ENCODE data around the gene CCDC167. TPM values are rescaled to one million over a fixed set of nuclear protein-coding genes. Genes with fewer than 3 reads are reported as not detected.

The CCDC167 gene
- polyA plus RNA-seq, 1 donor from 2014 or later, result 207 TPM

DNA sequence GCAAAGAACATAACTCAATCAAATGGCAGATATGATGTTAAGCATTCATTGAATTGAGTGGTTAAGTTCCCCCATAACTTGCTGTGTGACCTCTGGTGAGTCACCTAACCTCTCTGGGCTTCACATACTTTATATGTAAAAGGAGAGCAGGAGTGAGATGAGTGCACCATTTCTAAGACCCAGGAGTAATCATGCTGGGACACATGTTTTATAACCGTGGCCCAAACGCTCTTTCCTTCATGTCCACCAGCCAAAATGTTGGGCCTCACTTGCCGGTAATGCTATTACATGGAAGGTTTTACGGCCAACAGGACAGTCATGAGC is 40.3 kb upstream of the CCDC167 start:
- Histone ChIP-seq H3K9me3 (ENCODE audit: low read length) (no peaks in the 10 kb centered on the region), H3K27me3 (ENCODE audit: insufficient read depth, low read depth, low read length) (peaks cover 22% of the 10 kb centered on the region), H3K36me3 (ENCODE audit: insufficient read depth, low read length) (no peaks in the 10 kb centered on the region), H2AFZ (ENCODE audit: low read depth, low read length) (no peak overlapping the region), H3F3A (ENCODE audit: insufficient read depth, low read length, poor library complexity, severe bottlenecking) (peaks cover 4% of the 10 kb centered on the region), H3K9ac (ENCODE audit: low read length) (no peak overlapping the region), H3K79me2 (replicated peaks; ENCODE audit: insufficient read depth, low read length) (no peaks in the 10 kb centered on the region), H3K9me2 (ENCODE audit: insufficient read depth, low read length) (no peaks in the 10 kb centered on the region), H3K4me2 (ENCODE audit: low read length) (no peak overlapping the region), H4K20me1 (ENCODE audit: insufficient read depth) (no peaks in the 10 kb centered on the region), H3K27ac (ENCODE audit: low read length) (no peak overlapping the region), H3K4me3 (ENCODE audit: low read length) (no peak overlapping the region)
- TF ChIP-seq, protein P1, sequence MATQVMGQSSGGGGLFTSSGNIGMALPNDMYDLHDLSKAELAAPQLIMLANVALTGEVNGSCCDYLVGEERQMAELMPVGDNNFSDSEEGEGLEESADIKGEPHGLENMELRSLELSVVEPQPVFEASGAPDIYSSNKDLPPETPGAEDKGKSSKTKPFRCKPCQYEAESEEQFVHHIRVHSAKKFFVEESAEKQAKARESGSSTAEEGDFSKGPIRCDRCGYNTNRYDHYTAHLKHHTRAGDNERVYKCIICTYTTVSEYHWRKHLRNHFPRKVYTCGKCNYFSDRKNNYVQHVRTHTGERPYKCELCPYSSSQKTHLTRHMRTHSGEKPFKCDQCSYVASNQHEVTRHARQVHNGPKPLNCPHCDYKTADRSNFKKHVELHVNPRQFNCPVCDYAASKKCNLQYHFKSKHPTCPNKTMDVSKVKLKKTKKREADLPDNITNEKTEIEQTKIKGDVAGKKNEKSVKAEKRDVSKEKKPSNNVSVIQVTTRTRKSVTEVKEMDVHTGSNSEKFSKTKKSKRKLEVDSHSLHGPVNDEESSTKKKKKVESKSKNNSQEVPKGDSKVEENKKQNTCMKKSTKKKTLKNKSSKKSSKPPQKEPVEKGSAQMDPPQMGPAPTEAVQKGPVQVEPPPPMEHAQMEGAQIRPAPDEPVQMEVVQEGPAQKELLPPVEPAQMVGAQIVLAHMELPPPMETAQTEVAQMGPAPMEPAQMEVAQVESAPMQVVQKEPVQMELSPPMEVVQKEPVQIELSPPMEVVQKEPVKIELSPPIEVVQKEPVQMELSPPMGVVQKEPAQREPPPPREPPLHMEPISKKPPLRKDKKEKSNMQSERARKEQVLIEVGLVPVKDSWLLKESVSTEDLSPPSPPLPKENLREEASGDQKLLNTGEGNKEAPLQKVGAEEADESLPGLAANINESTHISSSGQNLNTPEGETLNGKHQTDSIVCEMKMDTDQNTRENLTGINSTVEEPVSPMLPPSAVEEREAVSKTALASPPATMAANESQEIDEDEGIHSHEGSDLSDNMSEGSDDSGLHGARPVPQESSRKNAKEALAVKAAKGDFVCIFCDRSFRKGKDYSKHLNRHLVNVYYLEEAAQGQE (IDR thresholded peaks at IDR 0.05; ENCODE audit: borderline replicate concordance), result no peak
- TF ChIP-seq TAF1 (IDR thresholded peaks at IDR 0.05; ENCODE audit: low read depth) (no peak), MXI1 (conservative IDR thresholded peaks at IDR 0.05; ENCODE audit: poor library complexity, severe bottlenecking) (no peak), SMC3 (conservative IDR thresholded peaks at IDR 0.05; ENCODE audit: poor library complexity) (no peak), EZH2 (IDR thresholded peaks at IDR 0.05; ENCODE audit: borderline replicate concordance, insufficient read depth, low read length, poor library complexity, severe bottlenecking) (no peak), RAD21 (conservative IDR thresholded peaks at IDR 0.05) (no peak), POLR2AphosphoS5 (IDR thresholded peaks at IDR 0.05) (no peak), EP300 (conservative IDR thresholded peaks at IDR 0.05; ENCODE audit: poor library complexity, severe bottlenecking) (no peak)
- TF ChIP-seq, protein P2, sequence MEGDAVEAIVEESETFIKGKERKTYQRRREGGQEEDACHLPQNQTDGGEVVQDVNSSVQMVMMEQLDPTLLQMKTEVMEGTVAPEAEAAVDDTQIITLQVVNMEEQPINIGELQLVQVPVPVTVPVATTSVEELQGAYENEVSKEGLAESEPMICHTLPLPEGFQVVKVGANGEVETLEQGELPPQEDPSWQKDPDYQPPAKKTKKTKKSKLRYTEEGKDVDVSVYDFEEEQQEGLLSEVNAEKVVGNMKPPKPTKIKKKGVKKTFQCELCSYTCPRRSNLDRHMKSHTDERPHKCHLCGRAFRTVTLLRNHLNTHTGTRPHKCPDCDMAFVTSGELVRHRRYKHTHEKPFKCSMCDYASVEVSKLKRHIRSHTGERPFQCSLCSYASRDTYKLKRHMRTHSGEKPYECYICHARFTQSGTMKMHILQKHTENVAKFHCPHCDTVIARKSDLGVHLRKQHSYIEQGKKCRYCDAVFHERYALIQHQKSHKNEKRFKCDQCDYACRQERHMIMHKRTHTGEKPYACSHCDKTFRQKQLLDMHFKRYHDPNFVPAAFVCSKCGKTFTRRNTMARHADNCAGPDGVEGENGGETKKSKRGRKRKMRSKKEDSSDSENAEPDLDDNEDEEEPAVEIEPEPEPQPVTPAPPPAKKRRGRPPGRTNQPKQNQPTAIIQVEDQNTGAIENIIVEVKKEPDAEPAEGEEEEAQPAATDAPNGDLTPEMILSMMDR (IDR thresholded peaks at IDR 0.05; ENCODE audit: poor library complexity, severe bottlenecking), result no peak

DNA sequence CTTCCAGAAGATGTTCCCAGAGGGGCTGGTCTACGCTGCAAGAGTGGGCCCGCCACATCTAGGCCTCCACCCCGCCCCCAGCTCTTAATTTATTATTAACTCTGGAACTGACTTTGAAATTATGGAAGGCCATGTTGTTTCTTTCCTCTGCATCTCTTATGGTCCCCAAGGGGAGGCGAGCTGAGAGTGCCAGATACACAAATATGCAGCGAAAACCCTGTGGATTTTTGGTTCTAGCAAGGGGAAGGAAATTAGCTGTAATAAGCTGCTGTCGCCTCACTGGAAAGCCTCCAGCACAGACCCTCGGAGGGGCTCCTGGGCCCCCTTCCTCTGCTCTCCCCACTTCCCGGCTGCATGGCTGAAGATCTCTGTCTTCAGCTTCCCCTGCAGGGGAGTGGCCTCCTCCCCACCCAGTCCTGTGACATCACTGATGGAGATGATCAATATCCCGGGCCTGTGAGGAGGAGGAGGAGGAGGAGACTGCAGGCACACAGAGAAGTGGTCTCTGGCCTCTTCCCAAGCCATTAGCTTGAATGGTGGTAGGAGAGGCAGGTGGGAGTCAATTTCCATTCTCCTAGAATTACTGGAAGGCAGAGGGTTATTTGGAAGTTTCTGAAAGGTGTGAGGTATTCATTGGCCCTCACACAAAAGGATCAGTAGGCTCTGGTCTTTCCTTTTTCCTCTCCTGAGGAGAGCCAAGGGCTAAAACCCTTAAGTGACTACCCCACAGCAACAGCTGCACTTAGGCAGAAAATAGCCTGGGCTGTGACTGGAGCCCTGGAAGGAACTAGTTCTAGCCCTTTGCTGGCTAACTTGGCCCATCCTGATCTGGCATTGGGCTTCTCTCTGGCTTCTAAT is 39.7 kb upstream of the CCDC167 start:
- TF ChIP-seq MXI1 (conservative IDR thresholded peaks at IDR 0.05; ENCODE audit: poor library complexity, severe bottlenecking) (no peak), TAF1 (IDR thresholded peaks at IDR 0.05; ENCODE audit: low read depth) (no peak), EP300 (conservative IDR thresholded peaks at IDR 0.05; ENCODE audit: poor library complexity, severe bottlenecking) (no peak), POLR2AphosphoS5 (IDR thresholded peaks at IDR 0.05) (no peak), EZH2 (IDR thresholded peaks at IDR 0.05; ENCODE audit: borderline replicate concordance, insufficient read depth, low read length, poor library complexity, severe bottlenecking) (no peak), RAD21 (conservative IDR thresholded peaks at IDR 0.05) (no peak), SMC3 (conservative IDR thresholded peaks at IDR 0.05; ENCODE audit: poor library complexity) (no peak)
- TF ChIP-seq, protein P1 (IDR thresholded peaks at IDR 0.05; ENCODE audit: borderline replicate concordance), result no peak
- TF ChIP-seq, protein P2 (IDR thresholded peaks at IDR 0.05; ENCODE audit: poor library complexity, severe bottlenecking), result no peak
- Histone ChIP-seq H3F3A (ENCODE audit: insufficient read depth, low read length, poor library complexity, severe bottlenecking) (peaks cover 4% of the 10 kb centered on the region), H3K36me3 (ENCODE audit: insufficient read depth, low read length) (no peaks in the 10 kb centered on the region), H2AFZ (ENCODE audit: low read depth, low read length) (no peak overlapping the region), H3K4me3 (ENCODE audit: low read length) (no peak overlapping the region), H3K27ac (ENCODE audit: low read length) (no peak overlapping the region), H3K9me3 (ENCODE audit: low read length) (no peaks in the 10 kb centered on the region), H3K9ac (ENCODE audit: low read length) (no peak overlapping the region), H3K4me2 (ENCODE audit: low read length) (no peak overlapping the region), H3K9me2 (ENCODE audit: insufficient read depth, low read length) (no peaks in the 10 kb centered on the region), H3K27me3 (ENCODE audit: insufficient read depth, low read depth, low read length) (peaks cover 22% of the 10 kb centered on the region), H3K79me2 (replicated peaks; ENCODE audit: insufficient read depth, low read length) (no peaks in the 10 kb centered on the region), H4K20me1 (ENCODE audit: insufficient read depth) (no peaks in the 10 kb centered on the region)

Measured in neural cell (in vitro differentiated cells).